A549 (cell line): Measurements from ENCODE around the gene SLC39A13.

Experiments
- POLR2A ChIP-seq: IDR thresholded peaks from 2 replicates; pipeline ENCODE4 v1.6.1; 2012; ENCODE audit warnings: mild to moderate bottlenecking, low read length
- TF ChIP-seq, protein P1 (sequence below): fragments of >200 bp; sonication (Bioruptor Twin); formaldehyde crosslinking; IDR thresholded peaks from 3 replicates; pipeline ENCODE4 v1.5.1; 2016

GRCh38 chr11:47411884-47412746, 3.7 kb downstream of the SLC39A13 start:
- TF ChIP-seq, protein P1, sequence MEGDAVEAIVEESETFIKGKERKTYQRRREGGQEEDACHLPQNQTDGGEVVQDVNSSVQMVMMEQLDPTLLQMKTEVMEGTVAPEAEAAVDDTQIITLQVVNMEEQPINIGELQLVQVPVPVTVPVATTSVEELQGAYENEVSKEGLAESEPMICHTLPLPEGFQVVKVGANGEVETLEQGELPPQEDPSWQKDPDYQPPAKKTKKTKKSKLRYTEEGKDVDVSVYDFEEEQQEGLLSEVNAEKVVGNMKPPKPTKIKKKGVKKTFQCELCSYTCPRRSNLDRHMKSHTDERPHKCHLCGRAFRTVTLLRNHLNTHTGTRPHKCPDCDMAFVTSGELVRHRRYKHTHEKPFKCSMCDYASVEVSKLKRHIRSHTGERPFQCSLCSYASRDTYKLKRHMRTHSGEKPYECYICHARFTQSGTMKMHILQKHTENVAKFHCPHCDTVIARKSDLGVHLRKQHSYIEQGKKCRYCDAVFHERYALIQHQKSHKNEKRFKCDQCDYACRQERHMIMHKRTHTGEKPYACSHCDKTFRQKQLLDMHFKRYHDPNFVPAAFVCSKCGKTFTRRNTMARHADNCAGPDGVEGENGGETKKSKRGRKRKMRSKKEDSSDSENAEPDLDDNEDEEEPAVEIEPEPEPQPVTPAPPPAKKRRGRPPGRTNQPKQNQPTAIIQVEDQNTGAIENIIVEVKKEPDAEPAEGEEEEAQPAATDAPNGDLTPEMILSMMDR: peak; percentile 66
- no peak for TF ChIP-seq POLR2A
